HG03442 (cell line): ENCODE data around the gene NUP210L.
A peak's percentile ranks its signal among the peaks of the same experiment; 100 is the strongest.
"Not testable (repeated sequence)": the region's sequence is repeated elsewhere in the genome, so short reads cannot be mapped to it uniquely, and the experiment has no call there.

Experiments
- ATAC-seq: cut with Tn5 transposase; IDR thresholded peaks from one replicate; pipeline ENCODE4 v1.9.1; 2021; ENCODE audit warnings: mild to moderate bottlenecking, moderate library complexity; ENCODE audit not compliant: unreplicated experiment

Gene NUP210L

GRCh38 chr1:154170547-154171222, 15.8 kb upstream of the NUP210L start:
- ATAC-seq = no peak

GRCh38 chr1:154167461-154167860, 12.6 kb upstream of the NUP210L start:
- ATAC-seq = no peak

DNA sequence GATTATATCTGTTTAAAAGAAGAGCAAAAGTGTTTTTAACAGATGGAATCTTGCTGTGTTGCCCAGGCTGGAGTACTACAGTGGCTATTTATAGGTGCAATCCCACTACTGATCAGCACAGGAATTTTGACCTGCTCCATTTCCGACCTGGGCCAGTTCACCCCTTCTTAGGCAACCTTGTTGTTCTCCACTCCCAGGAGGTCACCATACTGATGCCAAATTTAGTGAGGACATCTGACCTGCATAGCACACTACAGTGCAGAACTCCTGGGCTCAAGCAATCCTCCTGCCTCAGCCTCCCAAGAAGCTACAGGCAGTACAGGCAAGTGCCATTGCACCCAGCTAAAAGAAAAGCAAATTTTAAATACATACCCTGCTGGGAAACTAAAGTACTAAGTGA, 11.3 kb upstream of the NUP210L start:
- ATAC-seq = no peak

- no peak for ATAC-seq
These were observed 4.7 kb upstream of the NUP210L start for GRCh38 chr1:154159554-154159953.

GRCh38 chr1:154158307-154159125, 3.6 kb upstream of the NUP210L start:
- peak; percentile 37 for ATAC-seq

GRCh38 chr1:154157520-154158306, 2.8 kb upstream of the NUP210L start:
- peak; percentile 86 for ATAC-seq

- ATAC-seq = no peak
These were observed 378 bp upstream of the NUP210L start for GRCh38 chr1:154155251-154155650.

GRCh38 chr1:154154053-154154452, 820 bp downstream of the NUP210L start:
- no peak for ATAC-seq

DNA sequence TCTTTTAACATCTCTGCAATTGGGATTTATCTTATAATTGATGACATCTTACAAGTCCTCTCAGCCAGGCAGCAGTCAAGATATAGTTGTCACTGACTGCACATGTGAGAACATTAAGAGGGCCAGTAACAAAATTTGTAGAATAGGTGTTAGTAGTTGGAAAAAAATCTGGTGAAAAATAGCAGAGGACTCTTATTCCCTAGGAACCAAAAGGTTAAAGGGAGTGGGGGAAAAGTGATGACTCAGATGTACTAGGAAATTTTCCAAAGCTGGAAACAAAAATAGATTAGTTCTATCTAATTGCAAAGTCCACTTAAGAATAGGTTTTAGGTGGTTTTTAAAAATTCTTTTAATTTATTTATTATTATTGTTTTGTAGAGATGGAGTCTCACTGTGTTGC, 3.6 kb downstream of the NUP210L start:
- no peak for ATAC-seq

DNA sequence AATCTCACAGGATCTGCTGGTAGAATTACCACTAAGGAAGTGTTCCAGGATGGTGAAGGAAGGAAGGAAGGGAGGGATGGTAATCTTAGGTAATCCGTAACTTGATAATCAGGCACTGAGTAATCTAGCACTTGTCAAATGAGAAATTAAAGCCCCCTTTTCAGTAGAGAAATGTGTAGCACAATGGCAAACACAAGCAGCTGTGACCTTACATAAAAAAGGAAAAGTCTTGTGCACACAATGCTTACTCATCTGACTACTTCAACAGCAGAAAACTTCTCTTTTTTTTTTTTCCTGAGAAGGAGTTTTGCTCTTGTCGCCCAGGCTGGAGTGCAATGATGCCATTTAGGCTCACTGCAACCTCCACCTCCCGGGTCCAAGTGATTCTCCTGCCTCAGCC, 6.1 kb downstream of the NUP210L start:
- no peak for ATAC-seq

DNA sequence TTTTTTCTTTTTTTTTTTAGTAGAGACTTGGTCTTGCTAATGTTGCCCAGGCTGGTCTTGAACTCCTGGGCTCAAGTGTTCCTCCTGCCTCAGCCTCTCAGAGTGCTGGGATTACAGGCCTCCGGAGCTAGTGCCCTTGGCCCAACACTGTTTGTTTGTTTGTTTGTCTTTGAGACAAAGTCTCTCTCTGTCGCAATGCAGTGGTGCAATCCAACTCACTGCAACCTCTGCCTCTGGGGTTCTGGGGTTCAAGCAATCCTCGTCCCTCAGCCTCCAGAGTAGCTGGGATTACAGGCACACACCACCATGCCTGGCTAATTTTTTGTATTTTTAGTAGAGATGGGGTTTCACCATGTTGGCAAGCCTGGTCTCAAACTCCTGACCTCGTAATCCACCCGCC, 7.4 kb downstream of the NUP210L start:
- ATAC-seq = not testable (repeated sequence)

GRCh38 chr1:154145986-154146385, 8.9 kb downstream of the NUP210L start:
- ATAC-seq = no peak

DNA sequence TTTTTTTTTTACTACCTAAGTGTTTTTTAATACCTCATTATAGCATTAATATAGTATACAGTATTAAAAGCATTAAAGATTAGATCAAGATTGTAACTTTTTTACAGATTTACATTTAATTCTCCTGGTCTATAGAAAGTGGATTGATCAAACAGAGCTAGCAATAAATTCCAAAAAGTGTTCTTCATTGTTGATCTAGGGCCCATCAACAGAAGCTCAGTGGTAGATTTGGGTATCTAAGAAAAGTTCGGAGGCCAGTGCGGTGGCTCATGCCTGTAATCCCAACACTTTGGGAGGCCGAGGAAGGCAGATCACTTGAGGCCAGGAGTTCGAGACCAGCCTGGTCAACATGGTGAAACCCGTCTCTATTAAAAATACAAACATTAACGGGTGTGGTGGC, 12.5 kb downstream of the NUP210L start:
- no peak for ATAC-seq

- no peak for ATAC-seq
These were observed 13.6 kb downstream of the NUP210L start for GRCh38 chr1:154141240-154141639.

- ATAC-seq = no peak
These were observed 17.0 kb downstream of the NUP210L start for GRCh38 chr1:154137888-154138287.

GRCh38 chr1:154133256-154133655, 21.6 kb downstream of the NUP210L start:
- no peak for ATAC-seq

- ATAC-seq = no peak
These were observed 25.4 kb downstream of the NUP210L start for GRCh38 chr1:154129391-154129970.

DNA sequence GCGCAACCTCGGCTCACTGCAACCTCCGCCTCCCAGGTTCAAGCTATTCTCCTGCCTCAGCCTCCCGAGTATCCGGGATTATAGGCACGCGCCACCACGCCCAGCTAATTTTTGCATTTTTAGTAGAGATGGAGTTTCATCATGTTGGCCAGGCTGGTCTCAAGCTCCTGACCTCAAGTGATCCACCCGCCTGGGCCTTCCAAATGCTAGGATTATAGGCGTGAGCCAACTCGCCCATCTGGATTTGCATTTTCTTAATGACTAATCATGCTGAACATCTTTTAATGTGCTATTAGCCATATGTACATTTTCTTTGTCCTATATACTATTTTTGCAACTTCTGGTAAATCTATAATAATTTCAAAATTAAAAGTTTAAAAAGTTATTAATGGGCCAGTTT, 31.7 kb downstream of the NUP210L start:
- not testable (repeated sequence) for ATAC-seq

DNA sequence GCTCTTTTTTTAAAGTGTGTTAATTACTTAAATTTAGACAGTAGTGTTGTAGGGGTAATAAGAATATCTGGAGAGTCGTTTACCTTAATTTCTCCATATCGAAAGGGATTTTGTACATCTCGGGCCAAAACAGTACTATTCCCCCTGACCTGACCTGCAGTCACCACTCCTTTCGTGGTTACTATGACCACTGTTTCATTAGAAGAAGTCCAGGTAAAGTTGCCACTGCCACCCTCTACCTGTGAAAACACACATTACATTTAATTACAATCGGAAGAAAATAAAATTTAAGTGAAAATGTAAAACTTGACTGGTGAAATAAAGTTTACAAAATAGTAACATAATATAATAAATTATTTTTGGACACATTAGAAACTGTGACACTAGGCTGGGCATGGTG, 37.2 kb downstream of the NUP210L start:
- ATAC-seq = no peak

- ATAC-seq = no peak
These were observed 39.7 kb downstream of the NUP210L start for GRCh38 chr1:154115180-154115579.

DNA sequence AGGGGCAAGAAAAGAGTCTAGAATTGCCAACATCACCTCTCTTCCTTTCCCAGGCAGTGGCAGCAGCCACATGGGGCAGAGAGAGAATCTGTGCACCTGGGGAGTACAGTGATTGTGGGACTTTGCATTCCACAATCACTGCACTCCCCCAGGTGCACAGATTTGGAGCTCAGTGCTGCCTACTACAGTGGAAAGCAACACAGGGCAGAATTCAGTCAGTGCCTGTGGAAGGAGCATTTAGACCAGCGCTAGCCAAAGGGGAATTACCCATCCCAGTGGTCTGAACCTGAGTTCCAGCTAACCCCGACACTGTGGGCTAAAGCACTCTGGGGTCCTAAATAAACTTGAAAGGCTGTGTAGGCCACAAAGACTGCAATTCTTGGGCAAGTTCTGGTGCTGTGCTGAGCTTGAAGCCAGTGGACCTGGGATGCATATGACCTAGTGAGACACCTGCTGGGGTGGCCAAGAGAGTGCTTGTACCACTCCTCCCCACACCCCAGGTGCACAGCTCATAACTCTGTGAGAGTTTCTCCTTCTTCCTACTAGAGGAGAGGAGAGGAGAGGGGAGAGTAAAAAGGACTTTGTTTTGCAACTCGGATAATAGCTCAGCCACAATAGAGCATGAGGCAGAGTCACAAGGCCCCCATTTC, 50.3 kb downstream of the NUP210L start:
- no peak for ATAC-seq
